ENCODE measurements around the gene ATXN1.

The ATXN1 gene

GRCh38 chr6:16371401-16371800 is 389.9 kb downstream of the ATXN1 start:
- H3K79me2 ChIP-seq (ENCODE audit: control insufficient read depth, low read length) = peaks cover 7% of the 10 kb centered on the region
- H3K27ac ChIP-seq (ENCODE audit: low read depth, low read length) = peak overlapping the region; percentile 85
- TF ChIP-seq, protein P1, sequence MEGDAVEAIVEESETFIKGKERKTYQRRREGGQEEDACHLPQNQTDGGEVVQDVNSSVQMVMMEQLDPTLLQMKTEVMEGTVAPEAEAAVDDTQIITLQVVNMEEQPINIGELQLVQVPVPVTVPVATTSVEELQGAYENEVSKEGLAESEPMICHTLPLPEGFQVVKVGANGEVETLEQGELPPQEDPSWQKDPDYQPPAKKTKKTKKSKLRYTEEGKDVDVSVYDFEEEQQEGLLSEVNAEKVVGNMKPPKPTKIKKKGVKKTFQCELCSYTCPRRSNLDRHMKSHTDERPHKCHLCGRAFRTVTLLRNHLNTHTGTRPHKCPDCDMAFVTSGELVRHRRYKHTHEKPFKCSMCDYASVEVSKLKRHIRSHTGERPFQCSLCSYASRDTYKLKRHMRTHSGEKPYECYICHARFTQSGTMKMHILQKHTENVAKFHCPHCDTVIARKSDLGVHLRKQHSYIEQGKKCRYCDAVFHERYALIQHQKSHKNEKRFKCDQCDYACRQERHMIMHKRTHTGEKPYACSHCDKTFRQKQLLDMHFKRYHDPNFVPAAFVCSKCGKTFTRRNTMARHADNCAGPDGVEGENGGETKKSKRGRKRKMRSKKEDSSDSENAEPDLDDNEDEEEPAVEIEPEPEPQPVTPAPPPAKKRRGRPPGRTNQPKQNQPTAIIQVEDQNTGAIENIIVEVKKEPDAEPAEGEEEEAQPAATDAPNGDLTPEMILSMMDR (IDR thresholded peaks at IDR 0.05; ENCODE audit: low read depth, low read length, poor library complexity, severe bottlenecking) = no peak
- TF ChIP-seq EZH2phosphoT487 (IDR thresholded peaks at IDR 0.05; ENCODE audit: borderline replicate concordance, low read length) = no peak
- peaks cover 4% of the 10 kb centered on the region; the same call in 1 of the 2 replicates for H3K9me3 ChIP-seq (ENCODE audit: control insufficient read depth, insufficient read depth, low read length)
- no peaks in the 10 kb centered on the region for H3K9me2 ChIP-seq (replicated peaks; ENCODE audit: control insufficient read depth, low read length)
- H4K20me1 ChIP-seq (ENCODE audit: control insufficient read depth, insufficient read depth, low read depth, low read length) = no peaks in the 10 kb centered on the region
- 0 out of 2 replicates have a peak, but pooled peaks cover 8% of the 10 kb centered on the region for H3F3A ChIP-seq (ENCODE audit: control insufficient read depth, insufficient read depth)
- H3K4me1 ChIP-seq (ENCODE audit: control insufficient read depth, low read length) = peaks cover 96% of the 10 kb centered on the region
- H3K36me3 ChIP-seq (ENCODE audit: control insufficient read depth, low read length) = peaks cover 3% of the 10 kb centered on the region
- no peaks in the 10 kb centered on the region for H3K27me3 ChIP-seq (ENCODE audit: control insufficient read depth, low read length)
- H3K4me2 ChIP-seq (ENCODE audit: low read length) = peak overlapping the region; percentile 88
- peak overlapping the region; percentile 61 for H3K4me3 ChIP-seq (ENCODE audit: low read length)

DNA sequence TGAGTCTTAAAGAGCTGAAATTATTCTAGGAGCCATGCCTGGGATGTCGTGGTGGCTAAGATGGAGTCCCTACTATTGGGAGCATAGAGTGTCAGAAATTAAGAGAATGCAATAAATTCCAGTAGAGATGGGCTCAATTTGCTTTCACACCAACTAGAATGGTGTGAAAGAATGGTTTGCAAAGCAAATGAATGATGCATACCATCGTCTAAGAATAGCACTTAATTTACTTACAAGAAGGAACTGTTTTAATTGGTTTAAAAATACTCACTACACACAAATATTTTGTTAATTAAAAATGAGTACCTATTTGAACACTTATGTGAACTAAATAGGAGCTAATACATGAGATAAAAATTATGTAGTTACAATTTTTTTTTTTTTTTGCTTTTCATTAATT is 390.3 kb downstream of the ATXN1 start:
- H3K9me2 ChIP-seq (replicated peaks; ENCODE audit: control insufficient read depth, low read length) = no peaks in the 10 kb centered on the region
- H3F3A ChIP-seq (ENCODE audit: control insufficient read depth, insufficient read depth) = 0 out of 2 replicates have a peak, but pooled peaks cover 8% of the 10 kb centered on the region
- H3K4me3 ChIP-seq (ENCODE audit: low read length) = peak overlapping the region; percentile 61
- H3K4me2 ChIP-seq (ENCODE audit: low read length) = peak overlapping the region; percentile 88
- H3K79me2 ChIP-seq (ENCODE audit: control insufficient read depth, low read length) = peaks cover 3% of the 10 kb centered on the region
- H3K36me3 ChIP-seq (ENCODE audit: control insufficient read depth, low read length) = peaks cover 3% of the 10 kb centered on the region
- no peaks in the 10 kb centered on the region for H3K27me3 ChIP-seq (ENCODE audit: control insufficient read depth, low read length)
- H3K27ac ChIP-seq (ENCODE audit: low read depth, low read length) = peak overlapping the region; percentile 85
- H4K20me1 ChIP-seq (ENCODE audit: control insufficient read depth, insufficient read depth, low read depth, low read length) = no peaks in the 10 kb centered on the region
- peaks cover 95% of the 10 kb centered on the region for H3K4me1 ChIP-seq (ENCODE audit: control insufficient read depth, low read length)
- H3K9me3 ChIP-seq (ENCODE audit: control insufficient read depth, insufficient read depth, low read length) = peaks cover 4% of the 10 kb centered on the region; the same call in 1 of the 2 replicates
- TF ChIP-seq, protein P1 (IDR thresholded peaks at IDR 0.05; ENCODE audit: low read depth, low read length, poor library complexity, severe bottlenecking) = no peak
- no peak for TF ChIP-seq EZH2phosphoT487 (IDR thresholded peaks at IDR 0.05; ENCODE audit: borderline replicate concordance, low read length)

DNA sequence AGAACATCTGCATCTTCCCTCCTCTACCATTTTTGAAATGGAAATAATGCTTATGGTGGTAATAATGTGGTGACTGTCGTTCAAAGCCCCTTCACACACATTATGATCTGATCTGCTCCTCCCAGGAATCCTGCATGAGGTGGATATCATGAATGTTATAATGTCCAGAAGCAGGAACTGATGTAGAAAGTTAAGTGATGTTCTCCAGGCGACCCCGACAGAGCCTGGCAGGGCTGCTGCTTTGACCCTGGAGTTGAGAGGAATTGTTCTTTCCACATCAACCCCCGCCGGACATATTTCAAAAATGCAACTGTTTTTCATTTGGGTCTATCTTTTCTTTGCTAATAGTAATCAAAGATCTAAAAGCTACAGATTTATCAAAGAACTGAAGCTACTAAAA is 391.3 kb downstream of the ATXN1 start:
- Histone ChIP-seq H3K4me1 (ENCODE audit: control insufficient read depth, low read length) (peaks cover 86% of the 10 kb centered on the region), H3F3A (ENCODE audit: control insufficient read depth, insufficient read depth) (0 out of 2 replicates have a peak, but pooled peaks cover 8% of the 10 kb centered on the region), H3K4me2 (ENCODE audit: low read length) (peak overlapping the region; percentile 88; the same call in 1 of the 2 replicates), H3K4me3 (ENCODE audit: low read length) (no peak overlapping the region), H4K20me1 (ENCODE audit: control insufficient read depth, insufficient read depth, low read depth, low read length) (no peaks in the 10 kb centered on the region), H3K27ac (ENCODE audit: low read depth, low read length) (peak overlapping the region; percentile 85; the same call in 1 of the 2 replicates), H3K36me3 (ENCODE audit: control insufficient read depth, low read length) (peaks cover 3% of the 10 kb centered on the region), H3K9me3 (ENCODE audit: control insufficient read depth, insufficient read depth, low read length) (peaks cover 4% of the 10 kb centered on the region; the same call in 1 of the 2 replicates), H3K9me2 (replicated peaks; ENCODE audit: control insufficient read depth, low read length) (no peaks in the 10 kb centered on the region), H3K79me2 (ENCODE audit: control insufficient read depth, low read length) (no peaks in the 10 kb centered on the region), H3K27me3 (ENCODE audit: control insufficient read depth, low read length) (no peaks in the 10 kb centered on the region)
- TF ChIP-seq, protein P1 (IDR thresholded peaks at IDR 0.05; ENCODE audit: low read depth, low read length, poor library complexity, severe bottlenecking) = no peak
